UCSD-AML1 (cell line): Measurements from ENCODE around the gene BCAM.
A peak's percentile ranks its signal among the peaks of the same experiment; 100 is the strongest.
"Not testable (repeated sequence)": the region's sequence is repeated elsewhere in the genome, so short reads cannot be mapped to it uniquely, and the experiment has no call there.

Experiments used
- DNase-seq: peaks from one replicate; lab custom pipeline; 2025; ENCODE audit not compliant: unreplicated experiment; lab: John Stamatoyannopoulos, UW

BCAM gene

DNA sequence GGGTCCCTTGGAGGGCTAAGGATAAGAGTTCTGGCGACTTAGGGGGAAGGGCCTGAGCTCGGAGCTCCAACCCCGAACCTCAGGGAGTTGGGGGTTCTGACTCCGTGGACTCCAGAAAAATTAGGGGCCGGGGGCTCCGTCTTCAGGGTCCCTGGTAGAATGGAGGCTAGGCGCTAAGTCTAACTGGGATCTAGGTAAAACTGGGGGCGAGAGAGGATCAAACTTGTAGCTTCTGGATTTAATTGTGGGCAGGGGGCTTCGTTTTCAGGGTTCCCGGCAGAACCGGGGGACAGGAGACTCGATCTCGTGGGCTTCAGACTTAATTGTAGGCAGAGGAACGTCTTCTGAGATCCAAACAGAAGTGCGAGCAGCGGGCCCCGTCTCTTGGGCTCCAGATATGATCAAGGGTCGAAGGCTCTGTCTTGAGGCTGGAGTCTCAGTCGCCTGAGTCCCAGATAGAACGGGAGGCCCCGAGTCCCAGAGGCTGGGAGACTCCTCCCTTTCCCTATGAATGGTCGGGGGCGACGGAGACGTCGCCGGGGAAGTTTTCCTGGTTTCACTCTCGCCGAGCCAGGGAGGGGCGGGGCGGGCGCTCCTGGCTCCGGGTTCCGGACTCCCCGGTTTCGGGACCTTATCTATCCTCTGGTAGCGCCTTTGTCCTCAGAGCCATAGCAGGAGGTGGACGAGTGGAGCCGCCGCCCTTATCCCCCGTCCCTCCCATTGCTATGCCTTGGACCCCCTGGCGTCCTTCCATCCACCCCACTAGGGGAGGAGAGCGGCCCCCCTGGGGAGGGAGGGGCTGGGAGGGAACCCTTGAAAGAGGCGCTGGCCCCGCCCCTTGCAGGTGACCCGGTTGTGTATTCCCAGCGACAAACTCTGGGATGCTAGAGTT lies 38.5 kb downstream of the BCAM start:
- DNase-seq = peak; percentile 78

DNA sequence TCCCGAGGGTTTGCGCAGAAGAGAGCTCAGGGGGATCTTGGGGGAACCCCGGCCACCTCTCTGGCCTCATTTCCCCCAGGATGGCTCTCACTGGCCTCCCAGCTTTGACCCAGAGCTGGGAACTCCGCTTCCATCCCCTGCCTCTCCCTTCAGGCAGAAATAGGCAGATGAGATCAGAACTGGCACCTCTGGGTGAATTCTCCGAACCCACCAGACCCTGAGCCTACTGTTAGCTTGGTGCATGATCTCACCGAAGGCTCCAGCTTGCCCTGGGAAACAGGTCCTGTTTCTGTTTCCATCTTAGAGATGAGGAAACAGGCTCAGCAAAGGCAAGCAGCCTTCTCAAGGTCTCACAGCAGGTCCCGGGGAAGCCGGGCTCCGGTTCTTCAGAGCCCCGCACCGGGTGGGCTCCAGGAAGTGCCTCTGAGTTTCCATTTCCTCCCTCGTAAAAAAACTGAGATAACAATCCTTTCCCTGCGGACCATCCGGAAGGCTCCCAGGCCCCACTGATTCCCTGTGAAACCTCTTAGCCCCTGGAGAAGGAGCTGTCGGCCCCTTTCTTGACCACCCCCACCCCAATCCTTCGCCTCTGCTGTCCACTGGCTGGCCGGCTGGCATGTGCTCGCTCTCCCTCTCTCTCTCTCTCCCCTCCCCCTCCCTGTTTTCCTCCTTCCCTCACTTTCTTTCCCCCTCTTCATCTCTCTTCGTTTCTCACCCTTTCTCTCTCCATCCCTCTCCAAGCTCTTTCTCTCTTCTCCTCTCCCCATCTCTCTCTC lies 39.3 kb downstream of the BCAM start:
- DNase-seq = peak; percentile 41

DNA sequence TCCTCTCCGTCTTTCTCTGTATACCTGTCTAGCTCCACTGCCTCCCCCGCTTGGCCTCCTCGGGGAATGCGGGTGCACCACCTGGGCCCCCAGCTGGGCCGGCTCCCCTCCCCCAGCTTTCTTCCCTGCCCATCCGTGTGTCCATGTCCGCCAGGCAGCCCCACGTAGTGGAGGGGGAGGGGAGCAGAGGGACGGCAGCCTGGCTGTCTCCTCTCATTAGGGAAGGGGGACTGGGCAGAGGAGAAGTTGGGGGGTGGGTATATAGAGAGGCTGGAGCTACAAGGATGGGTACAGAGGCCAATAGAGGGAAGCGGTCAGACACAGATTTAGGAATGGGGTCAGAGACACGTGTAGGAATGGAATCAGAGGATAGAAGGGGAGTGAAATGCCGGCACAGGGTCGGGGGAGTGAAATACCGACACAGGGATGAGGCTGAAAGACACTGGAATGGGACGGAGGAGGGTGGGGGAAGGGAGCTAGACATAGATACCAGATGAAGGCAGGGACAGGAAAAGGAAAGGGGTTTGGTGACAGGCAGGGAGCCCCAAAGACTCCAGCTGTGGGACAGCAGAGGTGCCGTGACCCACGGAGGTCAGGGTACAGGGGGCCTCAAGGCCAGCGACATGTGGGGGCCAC lies 40.0 kb downstream of the BCAM start:
- no peak for DNase-seq

DNA sequence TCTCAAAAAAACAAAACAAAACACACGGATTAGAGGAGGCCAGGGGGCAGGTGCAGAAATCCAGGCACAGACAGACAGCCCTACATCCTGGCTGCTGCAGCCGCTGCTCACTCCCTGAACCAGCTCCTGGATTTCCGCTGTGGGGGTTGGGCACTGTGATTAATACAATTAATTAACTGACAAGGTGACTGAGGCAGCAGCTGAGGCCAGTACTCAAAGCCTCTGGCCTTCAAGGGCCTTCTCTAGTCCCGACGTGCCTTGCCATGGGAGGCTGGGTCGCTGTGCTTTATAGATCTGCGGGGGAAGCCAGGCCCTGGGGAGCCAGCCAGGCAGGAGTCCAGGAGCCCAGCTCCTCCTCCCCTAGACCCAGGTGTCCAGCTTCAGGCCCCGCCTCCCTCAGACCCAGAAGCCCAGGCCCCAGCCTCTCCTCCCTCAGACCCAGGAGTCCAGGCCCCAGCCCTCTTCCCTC lies 41.8 kb downstream of the BCAM start:
- no peak for DNase-seq

DNA sequence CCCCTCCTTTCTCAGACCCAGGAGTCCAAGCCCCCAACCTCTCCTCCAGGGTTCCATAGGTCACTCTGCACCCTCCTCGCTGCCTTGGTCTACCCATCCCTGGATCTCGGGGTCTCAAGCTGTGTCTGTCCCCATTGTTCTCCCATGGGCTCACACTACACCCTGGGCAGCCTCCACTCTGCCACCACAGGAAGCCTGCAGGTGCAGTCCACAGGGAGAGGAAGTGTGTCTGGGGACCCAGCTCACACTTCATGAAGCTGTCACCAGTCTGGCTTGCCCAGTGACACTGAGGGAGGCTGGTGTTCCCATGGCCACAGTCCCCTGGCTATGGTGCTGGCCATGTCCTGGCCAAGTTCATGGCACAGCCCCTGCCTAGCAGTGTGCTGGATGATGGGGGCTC lies 42.5 kb downstream of the BCAM start:
- DNase-seq = peak; percentile 52

DNA sequence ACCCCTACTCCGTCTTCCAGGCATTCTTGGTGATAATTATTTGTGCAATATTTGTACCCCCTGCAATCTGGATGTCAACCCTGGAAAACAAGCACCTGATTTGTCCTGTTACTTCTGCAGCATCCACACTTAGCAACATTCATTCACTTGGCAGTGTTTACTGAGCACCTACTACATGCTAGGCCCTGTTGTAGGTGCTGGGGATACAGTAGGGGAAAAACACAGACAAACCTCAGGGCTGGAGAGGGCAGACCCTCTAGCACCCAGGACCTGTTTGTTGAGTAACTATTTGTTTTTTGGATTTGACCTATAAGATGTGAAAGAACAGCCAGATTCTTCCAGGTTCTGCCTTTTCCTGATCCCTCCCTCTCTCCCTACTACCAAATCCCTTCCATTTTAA lies 46.7 kb downstream of the BCAM start:
- DNase-seq = no peak

DNA sequence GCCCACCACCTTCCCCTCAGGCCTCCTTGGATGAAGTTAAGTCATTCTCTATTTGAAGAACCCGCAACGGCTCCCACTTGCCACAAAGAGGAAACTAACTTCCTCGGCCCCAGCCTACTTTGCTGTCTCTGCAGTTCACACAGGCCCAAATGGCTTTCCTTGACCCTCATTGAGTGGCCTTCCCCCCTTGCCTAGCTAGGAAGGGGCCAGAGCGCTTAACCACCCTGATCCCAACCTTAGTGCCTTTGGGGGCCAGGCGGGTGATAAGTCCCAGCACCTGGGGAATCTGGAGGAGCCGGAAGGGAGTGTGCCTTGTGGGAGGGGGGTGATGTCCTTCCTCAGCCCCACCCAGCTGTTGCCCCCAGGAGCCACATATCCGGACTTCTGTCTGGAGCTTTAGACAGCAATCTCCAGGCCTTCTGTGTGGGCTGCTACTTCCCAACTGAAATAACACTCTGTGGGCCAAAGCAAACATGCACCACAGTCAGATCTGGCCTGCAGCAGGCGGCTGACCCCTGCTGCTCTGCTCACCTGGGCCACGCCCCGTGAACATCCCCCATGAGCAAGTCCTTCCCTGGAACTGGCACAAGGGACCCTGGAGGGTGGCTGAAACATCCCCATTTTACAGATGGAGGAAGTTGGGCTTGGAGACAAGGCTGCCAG lies 47.6 kb downstream of the BCAM start:
- DNase-seq = peak; percentile 81

DNA sequence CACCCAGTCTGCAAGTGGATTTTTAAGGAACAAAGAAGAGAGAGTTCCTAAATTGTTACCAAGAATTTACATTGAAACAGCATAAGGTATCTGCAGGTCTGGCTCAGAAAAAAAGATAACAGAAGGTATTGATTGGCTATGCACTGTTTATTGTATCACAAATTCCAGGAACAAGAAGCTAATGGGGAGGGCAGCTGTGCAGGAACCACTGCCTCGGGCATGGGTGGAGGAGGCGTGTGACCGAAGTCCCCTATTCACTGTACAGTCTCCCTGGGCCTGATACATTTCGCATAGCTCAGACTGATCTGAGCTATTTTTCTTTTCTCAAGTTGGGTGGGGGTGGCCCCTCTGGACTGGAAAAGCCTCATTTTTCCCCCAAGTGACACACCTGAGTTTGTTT lies 48.9 kb downstream of the BCAM start:
- DNase-seq = no peak

DNA sequence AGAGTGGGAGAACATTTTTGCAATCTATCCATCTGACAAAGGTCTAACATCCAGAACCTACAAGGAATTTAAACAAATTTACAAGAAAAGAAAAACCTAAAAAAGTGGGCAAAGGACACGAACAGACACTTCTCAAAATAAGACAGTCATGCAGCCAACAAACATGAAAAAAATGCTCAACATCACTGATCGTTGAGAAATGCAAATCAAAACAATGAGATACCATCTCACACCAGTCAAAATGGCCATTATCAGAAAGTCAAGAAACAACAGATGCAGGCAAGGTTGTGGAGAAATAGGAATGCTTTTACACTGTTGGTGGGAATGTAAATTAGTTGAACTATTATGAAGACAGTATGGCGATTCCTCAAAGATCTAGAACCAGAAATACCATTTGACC lies 52.7 kb downstream of the BCAM start:
- DNase-seq = not testable (repeated sequence)

DNA sequence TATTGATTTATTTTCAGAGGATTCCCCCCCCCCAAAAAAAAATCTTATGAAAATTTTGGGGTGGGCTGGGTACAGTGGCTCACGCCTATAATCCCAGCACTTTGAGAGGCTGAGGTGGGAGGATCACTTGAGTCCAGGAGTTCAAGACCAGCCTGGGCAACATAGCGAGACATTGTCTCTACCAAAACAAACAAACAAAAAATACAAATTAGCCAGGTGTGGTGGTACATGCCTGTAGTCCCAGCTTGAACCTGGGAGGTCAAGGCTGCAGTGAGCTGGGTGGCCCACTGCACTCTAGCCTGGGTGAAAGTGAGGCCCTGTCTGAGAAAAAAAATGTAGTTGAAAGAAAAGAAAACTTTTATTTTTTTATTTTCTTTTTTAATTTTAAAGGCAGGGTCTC lies 55.1 kb downstream of the BCAM start:
- no peak for DNase-seq

DNA sequence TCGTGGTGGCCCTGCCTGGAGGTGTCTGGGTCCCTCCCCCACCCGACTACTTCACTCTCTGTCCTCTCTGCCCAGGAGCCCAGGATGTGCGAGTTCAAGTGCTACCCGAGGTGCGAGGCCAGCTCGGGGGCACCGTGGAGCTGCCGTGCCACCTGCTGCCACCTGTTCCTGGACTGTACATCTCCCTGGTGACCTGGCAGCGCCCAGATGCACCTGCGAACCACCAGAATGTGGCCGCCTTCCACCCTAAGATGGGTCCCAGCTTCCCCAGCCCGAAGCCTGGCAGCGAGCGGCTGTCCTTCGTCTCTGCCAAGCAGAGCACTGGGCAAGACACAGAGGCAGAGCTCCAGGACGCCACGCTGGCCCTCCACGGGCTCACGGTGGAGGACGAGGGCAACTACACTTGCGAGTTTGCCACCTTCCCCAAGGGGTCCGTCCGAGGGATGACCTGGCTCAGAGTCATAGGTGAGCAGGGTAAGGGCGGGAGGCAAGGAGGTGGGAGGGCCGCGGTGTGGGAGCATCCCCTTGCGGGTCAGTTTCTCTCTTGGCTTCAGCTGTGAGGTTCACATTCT lies 56.4 kb downstream of the BCAM start:
- DNase-seq = no peak

DNA sequence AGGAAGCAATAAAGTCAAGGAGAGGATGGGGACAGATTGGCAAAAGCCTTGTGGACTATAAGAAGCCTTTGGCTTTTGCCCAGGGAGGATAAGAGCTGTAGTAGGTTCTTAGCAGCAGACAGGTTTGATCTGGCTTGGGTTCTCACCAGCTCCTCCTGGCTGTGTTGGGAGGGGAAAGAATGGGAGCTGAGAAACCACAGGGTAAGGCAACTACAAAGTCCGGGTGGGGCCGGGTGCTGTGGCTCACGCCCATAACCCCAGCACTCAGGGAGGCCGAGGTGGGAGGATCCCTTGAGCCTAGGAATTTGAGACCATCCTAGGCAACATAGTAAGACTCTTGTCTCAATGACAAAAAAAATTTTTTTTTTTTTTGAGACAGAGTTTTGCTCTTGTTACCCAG lies 57.8 kb downstream of the BCAM start:
- no peak for DNase-seq

DNA sequence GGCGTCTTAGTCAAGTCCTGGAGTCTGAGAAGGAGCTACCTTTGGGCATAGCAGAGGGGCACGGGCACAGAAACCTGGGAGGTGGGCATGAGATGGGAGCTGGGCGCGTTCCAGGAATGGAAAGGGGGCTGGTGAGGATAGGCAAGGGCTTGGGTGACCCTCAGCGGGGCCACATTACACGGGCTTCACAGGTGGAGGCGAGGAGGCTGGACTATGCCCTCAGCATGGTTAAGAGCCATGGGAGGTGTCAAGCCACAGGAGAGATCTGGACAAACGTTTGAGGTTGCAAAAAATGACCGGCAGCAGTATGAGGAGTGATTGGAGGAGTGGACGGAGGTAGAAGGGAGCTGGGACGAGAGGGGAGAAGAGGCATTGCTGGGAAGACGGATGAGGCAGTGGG lies 58.7 kb downstream of the BCAM start:
- no peak for DNase-seq

DNA sequence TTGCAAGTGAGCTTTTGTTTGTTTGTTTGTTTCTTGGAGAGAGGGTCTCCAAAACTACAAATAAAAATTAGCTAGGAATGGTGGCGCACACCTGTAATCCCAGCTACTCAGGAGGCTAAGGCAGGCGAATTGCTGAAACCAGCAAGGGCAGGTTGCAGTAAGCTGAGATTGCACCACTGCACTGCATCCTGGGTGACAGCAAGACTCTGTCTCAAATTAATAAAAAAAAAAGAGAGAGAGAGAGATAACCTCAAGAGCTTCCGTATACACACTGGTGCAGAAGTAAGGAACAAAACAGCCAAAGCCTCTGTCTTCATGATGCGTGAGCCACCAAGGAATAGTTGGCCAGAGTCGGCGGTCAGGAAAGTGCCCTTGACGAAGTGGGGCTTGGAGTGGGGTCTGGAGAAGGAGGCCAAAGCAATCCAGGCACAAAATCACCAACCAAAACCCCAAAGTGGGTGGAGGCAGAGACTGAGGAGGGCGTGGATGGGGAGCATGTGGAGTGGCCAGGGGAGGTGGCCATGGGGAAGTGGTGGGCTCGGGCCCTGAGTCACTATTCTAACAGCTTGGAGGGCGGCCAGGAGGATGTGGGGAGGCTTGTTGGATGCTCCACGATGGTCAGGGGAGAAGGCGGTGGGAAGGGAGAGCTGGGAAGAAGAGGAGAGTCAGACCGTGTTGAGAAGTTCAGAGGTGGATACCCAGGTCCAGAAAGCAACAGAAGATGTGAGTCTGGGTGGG lies 61.0 kb downstream of the BCAM start:
- peak; percentile 17 for DNase-seq
